Heart left ventricle (tissue), 13 donors: ENCODE results near the gene C12orf57.

ENCODE experiments used
- POLR2A ChIP-seq, 2 donors: fragments of 450-650 bp; IDR thresholded peaks; one replicate each; pipeline ENCODE4 v1.6.1; 2017; ENCODE audit warnings: antibody characterized with exemption in 2 of 2, mild to moderate bottlenecking in 2 of 2, moderate library complexity in 2 of 2
- TF ChIP-seq, protein P1 (sequence below), 12 donors: fragments of 200-600 bp; sonication (generic) in 4 of 12; IDR thresholded peaks; one replicate each; pipeline versions ENCODE4 v1.5.0 to v1.8.0; 2018 to 2022; ENCODE audit warnings: antibody characterized with exemption in 12 of 12, mild to moderate bottlenecking in 5 of 12
- donor health status: ischemic (EF 13 %, LVEDD 7.1; RV severe dilation, severe dysfunction).
- donor health status: DM: no; HTN: yes; CAD: no.
- donor health status: DM: no; HTN: no; CAD: no.
- donor health status: ischemic (EF 25% LVEDD 6.9; RV normal size, moderate dysfunction).
- donor health status: ischemic (EF 25% LVEDD 5.7; RV mildly dilated, moderate dysfunction).
- donor health status: ischemic (EF 35%, LVEDD 5.7; RV mildly dilated, moderate dysfunction).
- donor health status: nonischemic (EF 11% LVEDD 7.7; RV severe dilation, severe dysfunction).
- donor health status: DM: yes; HTN: yes; CAD: no.
- donor health status: PGD.
- donor health status: ischemic (EF 29% LVEDD 5.4; RV normal size, mild dysfunction).
- donor health status: nonischemic (EF 23%, LVEDD 6.1; RV moderate dilation, normal function).

DNA sequence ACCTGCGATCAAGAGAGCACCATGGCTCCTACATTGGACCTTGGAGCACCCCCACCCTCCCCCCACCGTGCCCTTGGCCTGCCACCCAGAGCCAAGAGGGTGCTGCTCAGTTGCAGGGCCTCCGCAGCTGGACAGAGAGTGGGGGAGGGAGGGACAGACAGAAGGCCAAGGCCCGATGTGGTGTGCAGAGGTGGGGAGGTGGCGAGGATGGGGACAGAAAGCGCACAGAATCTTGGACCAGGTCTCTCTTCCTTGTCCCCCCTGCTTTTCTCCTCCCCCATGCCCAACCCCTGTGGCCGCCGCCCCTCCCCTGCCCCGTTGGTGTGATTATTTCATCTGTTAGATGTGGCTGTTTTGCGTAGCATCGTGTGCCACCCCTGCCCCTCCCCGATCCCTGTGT lies 2.0 kb upstream of the C12orf57 start:
- TF ChIP-seq, protein P1, sequence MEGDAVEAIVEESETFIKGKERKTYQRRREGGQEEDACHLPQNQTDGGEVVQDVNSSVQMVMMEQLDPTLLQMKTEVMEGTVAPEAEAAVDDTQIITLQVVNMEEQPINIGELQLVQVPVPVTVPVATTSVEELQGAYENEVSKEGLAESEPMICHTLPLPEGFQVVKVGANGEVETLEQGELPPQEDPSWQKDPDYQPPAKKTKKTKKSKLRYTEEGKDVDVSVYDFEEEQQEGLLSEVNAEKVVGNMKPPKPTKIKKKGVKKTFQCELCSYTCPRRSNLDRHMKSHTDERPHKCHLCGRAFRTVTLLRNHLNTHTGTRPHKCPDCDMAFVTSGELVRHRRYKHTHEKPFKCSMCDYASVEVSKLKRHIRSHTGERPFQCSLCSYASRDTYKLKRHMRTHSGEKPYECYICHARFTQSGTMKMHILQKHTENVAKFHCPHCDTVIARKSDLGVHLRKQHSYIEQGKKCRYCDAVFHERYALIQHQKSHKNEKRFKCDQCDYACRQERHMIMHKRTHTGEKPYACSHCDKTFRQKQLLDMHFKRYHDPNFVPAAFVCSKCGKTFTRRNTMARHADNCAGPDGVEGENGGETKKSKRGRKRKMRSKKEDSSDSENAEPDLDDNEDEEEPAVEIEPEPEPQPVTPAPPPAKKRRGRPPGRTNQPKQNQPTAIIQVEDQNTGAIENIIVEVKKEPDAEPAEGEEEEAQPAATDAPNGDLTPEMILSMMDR (IDR thresholded peaks at IDR 0.05): no peak
- TF ChIP-seq POLR2A (IDR thresholded peaks at IDR 0.05): no peak
